Thyroid gland (tissue), 4 donors: Measurements from ENCODE around the gene STX1A.

Source experiments
- POLR2A ChIP-seq, 2 donors: fragments of 450-650 bp; IDR thresholded peaks; one replicate each; pipeline ENCODE4 v1.6.1; 2017; ENCODE audit warnings: antibody characterized with exemption in 2 of 2, mild to moderate bottlenecking in 2 of 2, moderate library complexity in 1 of 2
- TF ChIP-seq, protein P1 (sequence below), 6 experiments: fragments of 200-600 bp in 3 of 6; fragments of 450-650 bp in 3 of 6; sonication (generic) in 3 of 6; IDR thresholded peaks; one replicate each; pipeline ENCODE4 v1.5.1; 2016 to 2019; ENCODE audit warnings: antibody characterized with exemption in 6 of 6, mild to moderate bottlenecking in 2 of 6, inconsistent platforms in 1 of 6, moderate library complexity in 1 of 6

DNA sequence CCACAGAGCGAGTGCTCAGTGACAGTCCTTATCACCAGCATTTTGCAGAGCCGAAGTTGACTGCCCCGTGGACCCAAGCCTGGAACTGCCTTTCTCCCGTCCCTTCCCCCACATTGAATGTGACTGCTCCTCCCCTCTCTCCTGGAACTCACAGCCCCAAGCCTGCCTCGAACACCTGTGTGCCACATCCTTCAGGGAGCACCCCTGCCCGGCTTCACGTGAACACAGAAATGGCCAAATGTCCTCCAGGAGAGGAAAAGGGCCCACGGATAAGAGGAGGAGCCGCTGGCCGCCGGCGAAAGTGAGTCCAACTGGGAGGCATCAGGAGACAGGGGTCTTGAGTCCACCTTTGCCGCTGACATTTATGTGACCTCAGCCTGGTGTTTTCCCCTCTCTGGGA, 16.2 kb downstream of the STX1A start:
- TF ChIP-seq, protein P1, sequence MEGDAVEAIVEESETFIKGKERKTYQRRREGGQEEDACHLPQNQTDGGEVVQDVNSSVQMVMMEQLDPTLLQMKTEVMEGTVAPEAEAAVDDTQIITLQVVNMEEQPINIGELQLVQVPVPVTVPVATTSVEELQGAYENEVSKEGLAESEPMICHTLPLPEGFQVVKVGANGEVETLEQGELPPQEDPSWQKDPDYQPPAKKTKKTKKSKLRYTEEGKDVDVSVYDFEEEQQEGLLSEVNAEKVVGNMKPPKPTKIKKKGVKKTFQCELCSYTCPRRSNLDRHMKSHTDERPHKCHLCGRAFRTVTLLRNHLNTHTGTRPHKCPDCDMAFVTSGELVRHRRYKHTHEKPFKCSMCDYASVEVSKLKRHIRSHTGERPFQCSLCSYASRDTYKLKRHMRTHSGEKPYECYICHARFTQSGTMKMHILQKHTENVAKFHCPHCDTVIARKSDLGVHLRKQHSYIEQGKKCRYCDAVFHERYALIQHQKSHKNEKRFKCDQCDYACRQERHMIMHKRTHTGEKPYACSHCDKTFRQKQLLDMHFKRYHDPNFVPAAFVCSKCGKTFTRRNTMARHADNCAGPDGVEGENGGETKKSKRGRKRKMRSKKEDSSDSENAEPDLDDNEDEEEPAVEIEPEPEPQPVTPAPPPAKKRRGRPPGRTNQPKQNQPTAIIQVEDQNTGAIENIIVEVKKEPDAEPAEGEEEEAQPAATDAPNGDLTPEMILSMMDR (IDR thresholded peaks at IDR 0.05) = no peak
- TF ChIP-seq POLR2A (IDR thresholded peaks at IDR 0.05) = no peak
